Measurements from ENCODE around the gene MEGF11.

DNA sequence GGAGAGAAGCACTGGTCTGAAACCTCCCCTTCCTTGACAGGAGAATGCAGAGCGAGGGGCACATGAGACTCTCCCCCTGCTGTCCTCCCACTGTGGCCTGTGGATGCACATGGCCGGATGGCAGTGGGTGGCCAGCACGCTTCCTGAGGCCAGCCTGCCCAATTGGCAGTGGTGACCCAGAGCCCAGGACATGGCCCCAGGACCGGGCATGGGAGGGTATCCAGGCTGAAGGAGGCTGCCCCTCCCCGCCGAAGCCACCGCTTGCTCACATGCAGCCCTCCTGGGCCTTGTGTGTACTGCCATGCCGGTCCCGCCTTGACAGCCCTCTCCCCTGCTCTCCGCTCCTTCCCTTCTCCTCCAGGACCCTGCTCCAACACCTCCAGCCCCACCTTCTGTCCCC, 100.9 kb downstream of the MEGF11 start:
- TF ChIP-seq, protein P1, sequence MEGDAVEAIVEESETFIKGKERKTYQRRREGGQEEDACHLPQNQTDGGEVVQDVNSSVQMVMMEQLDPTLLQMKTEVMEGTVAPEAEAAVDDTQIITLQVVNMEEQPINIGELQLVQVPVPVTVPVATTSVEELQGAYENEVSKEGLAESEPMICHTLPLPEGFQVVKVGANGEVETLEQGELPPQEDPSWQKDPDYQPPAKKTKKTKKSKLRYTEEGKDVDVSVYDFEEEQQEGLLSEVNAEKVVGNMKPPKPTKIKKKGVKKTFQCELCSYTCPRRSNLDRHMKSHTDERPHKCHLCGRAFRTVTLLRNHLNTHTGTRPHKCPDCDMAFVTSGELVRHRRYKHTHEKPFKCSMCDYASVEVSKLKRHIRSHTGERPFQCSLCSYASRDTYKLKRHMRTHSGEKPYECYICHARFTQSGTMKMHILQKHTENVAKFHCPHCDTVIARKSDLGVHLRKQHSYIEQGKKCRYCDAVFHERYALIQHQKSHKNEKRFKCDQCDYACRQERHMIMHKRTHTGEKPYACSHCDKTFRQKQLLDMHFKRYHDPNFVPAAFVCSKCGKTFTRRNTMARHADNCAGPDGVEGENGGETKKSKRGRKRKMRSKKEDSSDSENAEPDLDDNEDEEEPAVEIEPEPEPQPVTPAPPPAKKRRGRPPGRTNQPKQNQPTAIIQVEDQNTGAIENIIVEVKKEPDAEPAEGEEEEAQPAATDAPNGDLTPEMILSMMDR (conservative IDR thresholded peaks at IDR 0.05; ENCODE audit: low read length) = no peak
- no peak for TF ChIP-seq EZH2phosphoT487 (IDR thresholded peaks at IDR 0.05; ENCODE audit: borderline replicate concordance)
